Kidney (tissue), 14 donors: Measurements from ENCODE around the gene STK24. TPM values are rescaled to one million over a fixed set of nuclear protein-coding genes. Genes with fewer than 3 reads are reported as not detected.

ENCODE experiments used
- DNase-seq, 5 donors: peaks; one replicate each; pipeline ENCODE4 v3.0.0-alpha.2; 2013 to 2020
- FAIRE-seq: peaks from 2 replicates; lab custom pipeline; 2012; peaks lifted over from hg19 to GRCh38; lab: Jason Lieb, UNC
- H3K27ac ChIP-seq, 2 donors: one replicate each; pipeline ENCODE4 v1.7.0; 2013; ENCODE audit warnings: low read depth in 2 of 2, low read length in 2 of 2, inconsistent platforms in 1 of 2
- H3K27me3 ChIP-seq: one replicate; pipeline ENCODE4 v1.7.1; 2013; ENCODE audit warnings: low read length, inconsistent platforms; ENCODE audit not compliant: control insufficient read depth, insufficient read depth
- H3K36me3 ChIP-seq, 3 donors: one replicate each; pipeline versions ENCODE4 v1.7.0 to v1.7.1; 2013; ENCODE audit warnings: low read length in 3 of 3, control low read depth in 1 of 3, inconsistent platforms in 1 of 3; ENCODE audit not compliant: insufficient read depth in 3 of 3, control insufficient read depth in 2 of 3
- H3K4me1 ChIP-seq, 3 donors: one replicate each; pipeline versions ENCODE4 v1.7.0 to v1.7.1; 2013; ENCODE audit warnings: low read length in 3 of 3, inconsistent platforms in 1 of 3, low read depth in 1 of 3; ENCODE audit not compliant: control insufficient read depth in 2 of 3, insufficient read depth in 2 of 3
- H3K4me3 ChIP-seq, 3 donors: one replicate each; pipeline versions ENCODE4 v1.7.0 to v1.8.1; 2013; ENCODE audit warnings: low read length in 3 of 3, control low read depth in 1 of 3, inconsistent platforms in 1 of 3
- H3K9ac ChIP-seq, 3 donors: one replicate each; pipeline versions ENCODE4 v1.7.0 to v1.7.1; 2013; ENCODE audit warnings: low read length in 3 of 3, control low read depth in 1 of 3, inconsistent platforms in 1 of 3
- H3K9me3 ChIP-seq, 3 donors: one replicate each; pipeline versions ENCODE4 v1.7.0 to v1.7.1; 2013; ENCODE audit warnings: low read length in 3 of 3, control low read depth in 1 of 3, inconsistent platforms in 1 of 3; ENCODE audit not compliant: control insufficient read depth in 2 of 3, insufficient read depth in 1 of 3
- CTCF ChIP-seq: IDR thresholded peaks from 3 replicates; pipeline ENCODE4 v1.5.1; 2012; ENCODE audit warnings: mild to moderate bottlenecking, moderate library complexity, borderline replicate concordance; ENCODE audit not compliant: insufficient read depth; ENCODE audit errors: extremely low read depth
- intact Hi-C: fragments of 100-400 bp; cut with DNase I; formaldehyde crosslinking; loops from one replicate; pipeline ENCODE4 v1.11.1; 2022
- polyA plus RNA-seq: library from polyadenylated mRNA; stranded (reverse); fragments of 350-450 nt; fragmentation: Illumina TruSeq; extraction: RNeasy Lipid Tissue Mini Kit (QIAGEN cat#74804); gene quantifications from one replicate; pipeline ENCODE4 v1.2.3, GENCODE V29; 2014; ENCODE audit warnings: low read depth, low replicate concordance; ENCODE audit not compliant: insufficient read depth
- total RNA-seq: library from RNA; stranded (reverse); fragmentation: NEBNext Ultra II Directional; extraction: Animal tissue kit (Norgen Biotek cat#: 25700); gene quantifications from one replicate; pipeline ENCODE4 v1.2.1, GENCODE V29; 2021
- donor health status: control.
- donor health status: control.
- donor health status: control.
- donor health status: control.
- donor health status: control.
- donor health status: DM: yes; HTN: yes; CAD: no.
- donor health status: Normal renal cell carcinoma (clear cell type).

STK24 gene
- total and polyA plus RNA-seq, 2 donors from 2014 or later, result 56.7 to 122 TPM

DNA sequence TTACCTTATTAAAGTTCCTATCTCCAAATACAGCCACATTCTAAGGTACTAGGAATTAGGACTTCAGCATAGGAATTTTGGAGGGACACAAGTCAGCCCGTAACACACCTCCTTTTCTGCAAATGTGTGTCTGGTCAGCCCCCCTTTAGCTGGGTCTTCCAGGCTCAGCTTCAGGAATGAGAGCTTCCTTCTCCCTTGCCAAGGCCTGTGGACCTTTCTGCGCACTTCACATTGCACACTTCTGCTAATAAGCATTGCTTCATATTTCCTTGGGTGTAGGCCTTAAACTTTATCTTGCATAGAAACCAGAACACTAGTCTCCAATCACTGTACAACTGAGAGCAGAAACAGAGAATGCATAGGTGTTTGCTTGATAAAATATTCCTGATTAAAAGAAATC lies 4.5 kb upstream of the STK24 start:
- Histone ChIP-seq H3K9me3 (no peaks in the 10 kb centered on the region), H3K36me3 (no peaks in the 10 kb centered on the region), H3K9ac (no peak overlapping the region), H3K27ac (no peak overlapping the region), H3K27me3 (no peaks in the 10 kb centered on the region), H3K4me1 (peaks cover 0 to 10% (median 8%) of the 10 kb centered on the region in 3 donors), H3K4me3 (no peak overlapping the region)
- DNase-seq (no peak), FAIRE-seq (no peak)
- intact Hi-C loops, result no loop called here
- TF ChIP-seq CTCF, result no peak

- Histone ChIP-seq H3K27ac (no peak overlapping the region), H3K36me3 (no peaks in the 10 kb centered on the region), H3K9ac (no peak overlapping the region), H3K4me3 (no peak overlapping the region), H3K27me3 (no peaks in the 10 kb centered on the region), H3K4me1 (peaks cover 0 to 10% (median 8%) of the 10 kb centered on the region in 3 donors), H3K9me3 (no peaks in the 10 kb centered on the region)
- no peak for TF ChIP-seq CTCF
- intact Hi-C loops, result no loop called here
- DNase-seq, result no peak
- no peak for FAIRE-seq
Measured at GRCh38 chr13:98580420-98580819, 3.5 kb upstream of the STK24 start.

DNA sequence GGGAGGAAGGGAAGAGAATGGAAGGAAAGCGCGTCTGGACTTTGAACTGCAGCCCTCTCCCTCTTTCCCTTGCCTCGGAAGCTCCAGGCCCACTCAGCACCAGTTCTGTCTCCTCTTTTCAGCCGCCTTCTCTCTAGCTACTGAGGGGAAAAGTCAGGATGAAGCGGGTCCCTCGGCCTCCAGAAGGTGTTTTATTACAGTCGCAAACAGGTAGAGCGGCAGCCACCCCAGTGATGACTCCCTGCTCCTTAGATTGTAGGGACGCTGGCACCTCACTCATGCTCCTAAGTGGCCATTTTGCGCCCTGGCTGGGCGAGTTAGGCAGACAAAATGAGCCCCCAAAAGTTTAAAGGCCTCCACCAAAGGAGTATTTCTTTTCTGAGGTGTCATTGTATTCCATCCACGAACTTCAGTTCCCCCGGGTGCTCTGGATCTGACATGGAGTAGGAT lies 954 bp upstream of the STK24 start:
- DNase-seq (no peak), FAIRE-seq (no peak)
- Histone ChIP-seq H3K4me3 (peak overlapping the region; percentile 63 to 82 (median 75)), H3K27me3 (no peaks in the 10 kb centered on the region), H3K9ac (peak overlapping the region; percentile 47 to 90 (median 82)), H3K4me1 (peaks cover 12 to 13% (median 12%) of the 10 kb centered on the region in 3 donors), H3K9me3 (no peaks in the 10 kb centered on the region), H3K36me3 (no peaks in the 10 kb centered on the region), H3K27ac (peak overlapping the region; percentile 96 to 98)
- intact Hi-C loops, result no loop called here
- TF ChIP-seq CTCF, result no peak
